ENCODE measurements around the gene IL11RA. TPM values are rescaled to one million over a fixed set of nuclear protein-coding genes. Genes with fewer than 3 reads are reported as not detected.

IL11RA gene
- total and polyA plus RNA-seq, 2 donors = 39.5 to 43.9 TPM

DNA sequence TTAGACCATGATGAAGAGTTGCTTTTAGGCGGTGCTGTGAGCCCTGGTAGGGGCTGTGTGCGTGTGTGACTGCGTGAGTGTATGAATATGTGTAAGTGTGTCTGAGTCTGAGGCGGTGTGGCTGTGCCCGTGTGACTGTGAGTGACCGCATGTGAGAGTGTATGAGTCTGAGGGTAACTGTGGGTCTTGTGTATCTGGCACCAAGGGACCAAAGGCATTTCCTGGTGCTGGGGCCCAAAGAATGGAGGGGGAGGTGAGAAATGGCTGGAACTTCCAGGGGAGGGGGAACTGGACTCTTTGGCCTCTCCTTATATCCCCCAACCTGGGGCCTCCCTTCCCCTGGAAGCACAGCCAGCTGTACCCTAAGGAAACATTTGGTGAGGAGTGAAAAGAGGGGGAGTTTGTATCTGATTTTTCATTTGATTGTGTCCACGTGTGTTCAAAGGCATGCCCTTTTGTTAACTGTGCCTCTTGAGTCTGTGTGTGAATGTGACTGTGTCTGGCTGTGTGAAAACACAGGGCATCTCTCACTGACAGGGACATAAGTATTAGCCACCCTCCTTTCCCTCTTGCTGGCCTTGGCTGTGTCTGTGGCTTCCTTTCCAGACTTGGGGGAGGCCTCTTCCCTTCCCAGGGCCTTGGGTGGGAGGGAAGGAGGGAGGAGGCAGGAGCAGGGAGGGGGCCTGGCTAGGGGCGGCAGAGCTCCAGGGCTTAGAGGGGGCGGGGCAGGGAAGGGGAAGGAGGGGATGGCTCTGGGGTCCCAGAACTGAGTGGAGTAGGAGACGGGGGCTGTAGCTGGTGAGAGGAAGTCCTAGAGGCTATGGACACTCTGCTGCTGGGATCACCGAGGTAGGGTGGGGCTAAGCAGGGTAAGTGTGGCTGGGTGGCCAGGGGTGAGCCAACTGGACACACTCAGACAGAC lies 1.4 kb downstream of the IL11RA start:
- Histone ChIP-seq H3K27ac (ENCODE audit: low read depth) (peak overlapping the region; percentile 41), H3K36me3 (ENCODE audit: insufficient read depth) (no peaks in the 10 kb centered on the region), H3K4me1 (ENCODE audit: insufficient read depth) (no peaks in the 10 kb centered on the region), H3K4me3 (ENCODE audit: low read depth, low read length) (no peak overlapping the region)
- 29% methylated on average over 11 of the region's 11 CpGs for WGBS
- peak; percentile 74 for DNase-seq (ENCODE audit: extremely low spot score)

DNA sequence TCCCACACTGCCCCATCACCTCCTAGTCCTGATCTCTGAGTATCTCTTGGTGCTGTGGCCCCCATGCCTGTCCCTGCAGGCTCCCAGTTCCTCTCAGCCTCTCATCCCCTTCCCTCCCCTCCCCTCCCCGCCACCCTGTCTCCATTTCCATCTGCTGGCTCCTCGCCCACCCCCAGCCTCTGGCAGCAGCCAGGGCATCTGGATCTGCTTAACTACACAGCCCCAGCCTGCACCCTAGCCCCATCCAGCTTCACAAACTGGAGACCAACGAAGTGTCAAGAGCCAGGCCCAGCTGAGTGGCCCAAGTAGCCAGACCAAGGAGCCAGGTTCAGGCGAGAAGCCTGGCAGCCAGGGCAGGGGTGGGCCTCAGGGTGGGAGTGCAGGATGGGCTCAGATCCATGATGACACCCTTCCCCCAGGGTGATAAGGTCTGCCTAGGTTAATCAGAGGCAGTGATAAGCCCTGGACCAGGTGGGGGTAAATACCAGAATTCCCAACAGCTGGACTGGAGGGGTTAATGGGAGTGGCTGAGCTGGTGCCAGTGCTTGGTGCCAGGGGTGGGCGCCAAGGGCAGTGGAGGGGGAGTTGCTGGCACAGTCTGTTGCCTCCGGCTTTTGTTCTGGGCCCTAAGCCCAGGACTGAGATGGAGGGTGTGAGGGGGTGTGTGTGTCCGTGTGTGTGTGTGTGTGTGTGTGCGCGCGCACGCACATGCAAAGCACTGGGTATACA lies 2.5 kb downstream of the IL11RA start:
- H3K36me3 ChIP-seq (ENCODE audit: insufficient read depth) = no peaks in the 10 kb centered on the region
- WGBS = 13% methylated on average over 11 of the region's 11 CpGs
- no peak for DNase-seq (ENCODE audit: extremely low spot score)
- no peak overlapping the region for H3K27ac ChIP-seq (ENCODE audit: low read depth)
- no peaks in the 10 kb centered on the region for H3K4me1 ChIP-seq (ENCODE audit: insufficient read depth)
- H3K4me3 ChIP-seq (ENCODE audit: low read depth, low read length) = no peak overlapping the region

DNA sequence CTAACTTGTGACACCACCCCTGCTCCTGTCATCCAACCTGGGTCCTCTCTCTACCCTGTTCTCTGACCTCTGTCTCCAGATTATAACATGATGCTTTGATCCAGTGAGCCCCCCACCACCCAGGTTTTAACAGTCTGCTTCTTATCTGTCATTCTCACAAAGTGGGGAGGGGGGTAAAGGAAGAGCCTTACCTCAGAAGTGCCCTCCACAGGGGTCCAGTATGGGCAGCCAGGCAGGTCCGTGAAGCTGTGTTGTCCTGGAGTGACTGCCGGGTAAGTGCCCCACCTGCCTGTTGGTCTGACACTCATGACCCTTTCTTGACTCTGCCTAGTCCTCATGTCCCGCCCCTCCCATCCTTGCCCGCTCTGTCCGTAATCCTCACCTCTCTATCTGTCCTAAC lies 3.4 kb downstream of the IL11RA start:
- 73% methylated on average over 5 of the region's 5 CpGs for WGBS
- H3K4me1 ChIP-seq (ENCODE audit: insufficient read depth) = no peaks in the 10 kb centered on the region

DNA sequence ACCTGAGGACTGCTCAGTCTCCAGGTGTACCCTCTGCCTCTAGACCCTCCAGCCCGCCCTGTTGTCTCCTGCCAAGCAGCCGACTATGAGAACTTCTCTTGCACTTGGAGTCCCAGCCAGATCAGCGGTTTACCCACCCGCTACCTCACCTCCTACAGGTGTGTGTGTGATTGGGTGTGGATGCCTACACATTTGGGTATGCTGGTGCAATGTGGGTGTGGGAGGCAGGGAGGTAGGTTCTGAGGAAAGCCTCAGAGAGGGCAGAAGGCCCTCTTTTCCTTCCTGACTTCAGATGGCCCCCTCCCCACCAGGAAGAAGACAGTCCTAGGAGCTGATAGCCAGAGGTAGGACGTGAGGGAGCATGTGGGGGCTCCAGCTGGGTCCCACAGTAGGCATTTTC lies 5.0 kb downstream of the IL11RA start:
- H3K4me3 ChIP-seq (ENCODE audit: low read depth, low read length) = no peak overlapping the region
- no peak overlapping the region for H3K27ac ChIP-seq (ENCODE audit: low read depth)
- no peaks in the 10 kb centered on the region for H3K36me3 ChIP-seq (ENCODE audit: insufficient read depth)
- 92% methylated on average over 5 of the region's 5 CpGs for WGBS
- DNase-seq (ENCODE audit: extremely low spot score) = no peak
- no peaks in the 10 kb centered on the region for H3K4me1 ChIP-seq (ENCODE audit: insufficient read depth)

More for the DNA sequence above, 3.4 kb downstream of the IL11RA start:
- no peak overlapping the region for H3K27ac ChIP-seq (ENCODE audit: low read depth)
- no peak for DNase-seq (ENCODE audit: extremely low spot score)
- no peak overlapping the region for H3K4me3 ChIP-seq (ENCODE audit: low read depth, low read length)
- no peaks in the 10 kb centered on the region for H3K36me3 ChIP-seq (ENCODE audit: insufficient read depth)

DNA sequence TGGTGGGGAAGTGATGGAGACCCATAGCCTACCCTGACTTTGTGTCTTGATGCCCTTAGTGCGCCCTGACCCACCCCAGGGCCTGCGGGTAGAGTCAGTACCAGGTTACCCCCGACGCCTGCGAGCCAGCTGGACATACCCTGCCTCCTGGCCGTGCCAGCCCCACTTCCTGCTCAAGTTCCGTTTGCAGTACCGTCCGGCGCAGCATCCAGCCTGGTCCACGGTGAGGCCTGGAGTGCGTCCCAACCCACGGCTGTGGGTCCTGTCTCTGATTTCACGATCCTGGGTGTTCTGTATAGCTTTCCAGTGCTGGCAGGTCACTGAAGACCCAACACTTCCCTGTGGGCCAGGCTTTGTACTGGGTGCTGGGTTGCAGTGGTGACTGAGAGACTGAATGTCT lies 6.5 kb downstream of the IL11RA start:
- H3K4me3 ChIP-seq (ENCODE audit: low read depth, low read length) = no peak overlapping the region
- WGBS = 88% methylated on average over 14 of the region's 14 CpGs
- H3K36me3 ChIP-seq (ENCODE audit: insufficient read depth) = no peaks in the 10 kb centered on the region
- no peak overlapping the region for H3K27ac ChIP-seq (ENCODE audit: low read depth)
- no peak for DNase-seq (ENCODE audit: extremely low spot score)
- no peaks in the 10 kb centered on the region for H3K4me1 ChIP-seq (ENCODE audit: insufficient read depth)

DNA sequence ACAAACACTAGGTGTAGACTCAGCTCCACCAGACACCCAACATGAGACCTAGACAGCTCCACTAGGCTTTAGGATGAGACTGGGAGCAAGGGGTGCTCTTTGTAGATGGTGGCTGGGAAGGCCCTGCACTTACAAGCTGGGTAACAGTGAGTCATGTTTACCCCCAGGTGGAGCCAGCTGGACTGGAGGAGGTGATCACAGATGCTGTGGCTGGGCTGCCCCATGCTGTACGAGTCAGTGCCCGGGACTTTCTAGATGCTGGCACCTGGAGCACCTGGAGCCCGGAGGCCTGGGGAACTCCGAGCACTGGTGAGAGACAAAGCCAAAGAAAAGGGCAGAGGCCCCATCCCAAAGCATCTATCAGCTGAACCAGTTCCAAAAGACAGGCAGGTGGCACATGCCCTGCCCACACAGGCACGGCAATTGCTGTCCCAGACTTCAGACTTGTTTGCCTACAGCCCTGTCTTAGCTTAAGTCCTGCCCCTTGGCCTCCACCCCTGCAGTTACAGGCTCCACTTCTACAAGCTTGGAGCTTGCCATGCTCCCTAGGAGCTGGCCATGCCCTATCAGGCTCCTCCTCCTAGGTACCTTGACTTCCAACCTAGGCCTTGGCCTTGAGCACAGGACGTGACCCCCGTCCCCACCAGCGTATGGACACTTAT lies 7.7 kb downstream of the IL11RA start:
- no peaks in the 10 kb centered on the region for H3K36me3 ChIP-seq (ENCODE audit: insufficient read depth)
- DNase-seq (ENCODE audit: extremely low spot score) = no peak
- no peaks in the 10 kb centered on the region for H3K4me1 ChIP-seq (ENCODE audit: insufficient read depth)
- H3K4me3 ChIP-seq (ENCODE audit: low read depth, low read length) = no peak overlapping the region
- H3K27ac ChIP-seq (ENCODE audit: low read depth) = no peak overlapping the region
- WGBS = 90% methylated on average over 8 of the region's 8 CpGs

DNA sequence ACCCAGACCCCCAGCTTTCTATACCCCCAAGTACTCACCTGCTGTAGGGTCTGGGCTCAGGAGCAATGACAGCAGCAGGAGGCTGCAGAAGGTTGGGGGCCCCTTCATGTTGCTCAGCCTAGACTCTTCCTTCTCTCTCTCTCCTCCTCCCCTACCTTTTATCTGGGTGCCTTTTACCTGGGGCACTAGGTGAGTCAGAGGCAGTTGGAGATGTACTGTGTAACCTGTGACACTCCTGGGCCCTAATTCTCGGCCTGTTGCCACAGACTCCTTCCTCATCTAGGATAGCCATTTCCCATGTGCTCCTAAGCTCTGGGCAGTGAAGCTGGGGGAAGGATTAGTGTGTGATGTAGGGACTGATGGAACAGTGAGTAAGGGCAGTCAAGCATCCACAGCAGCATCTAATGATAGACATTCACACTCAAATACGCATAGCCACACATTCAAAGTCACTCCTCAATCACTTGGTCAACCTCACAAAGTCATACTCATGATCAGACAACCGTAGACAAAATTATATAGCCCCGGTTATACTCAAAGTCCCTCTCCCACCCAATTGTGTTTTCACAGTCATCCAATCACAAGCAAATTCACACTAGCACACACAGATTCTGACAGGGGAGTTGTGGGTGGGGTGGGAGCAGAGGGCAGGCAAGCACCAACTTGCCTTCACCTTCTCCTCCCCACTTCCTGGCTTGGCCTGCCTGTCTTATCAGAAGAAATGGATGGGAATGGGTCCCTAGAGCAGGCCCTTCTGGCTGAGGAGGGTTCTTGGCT lies 10.7 kb downstream of the IL11RA start, which contains the start of gene CCL27:
Gene CCL27 (minus strand): TSS at position 132 of the 777 bp plus-strand sequence. CDS start 24 bp downstream, at position 108.
- 84% methylated on average over 4 of the region's 4 CpGs for WGBS
- no peaks in the 10 kb centered on the region for H3K4me1 ChIP-seq (ENCODE audit: insufficient read depth)
- no peaks in the 10 kb centered on the region for H3K36me3 ChIP-seq (ENCODE audit: insufficient read depth)
- no peak within 1 kb of the TSS for H3K27ac ChIP-seq (ENCODE audit: low read depth)
- no peak for DNase-seq (ENCODE audit: extremely low spot score)
- no peak within 1 kb of the TSS for H3K4me3 ChIP-seq (ENCODE audit: low read depth, low read length)

DNA sequence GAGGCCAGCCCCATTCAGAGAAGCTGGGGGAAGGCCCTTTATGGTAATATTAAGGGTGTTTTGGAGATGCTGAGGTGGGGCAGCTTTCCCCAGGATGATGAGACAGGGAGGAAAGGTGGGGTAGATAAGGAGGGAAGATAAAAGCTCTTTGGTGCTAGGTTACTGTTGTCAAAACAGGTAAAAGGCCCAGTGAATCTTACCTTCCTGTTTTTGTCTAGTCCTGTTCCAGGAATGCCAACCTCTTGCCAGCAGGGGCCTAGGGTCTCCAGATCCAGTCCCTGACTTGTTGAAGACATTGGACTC lies 11.3 kb downstream of the IL11RA start:
- H3K36me3 ChIP-seq (ENCODE audit: insufficient read depth) = no peaks in the 10 kb centered on the region
- no peak overlapping the region for H3K4me3 ChIP-seq (ENCODE audit: low read depth, low read length)
- no peak for DNase-seq (ENCODE audit: extremely low spot score)
- no peak overlapping the region for H3K27ac ChIP-seq (ENCODE audit: low read depth)
- H3K4me1 ChIP-seq (ENCODE audit: insufficient read depth) = no peaks in the 10 kb centered on the region

DNA sequence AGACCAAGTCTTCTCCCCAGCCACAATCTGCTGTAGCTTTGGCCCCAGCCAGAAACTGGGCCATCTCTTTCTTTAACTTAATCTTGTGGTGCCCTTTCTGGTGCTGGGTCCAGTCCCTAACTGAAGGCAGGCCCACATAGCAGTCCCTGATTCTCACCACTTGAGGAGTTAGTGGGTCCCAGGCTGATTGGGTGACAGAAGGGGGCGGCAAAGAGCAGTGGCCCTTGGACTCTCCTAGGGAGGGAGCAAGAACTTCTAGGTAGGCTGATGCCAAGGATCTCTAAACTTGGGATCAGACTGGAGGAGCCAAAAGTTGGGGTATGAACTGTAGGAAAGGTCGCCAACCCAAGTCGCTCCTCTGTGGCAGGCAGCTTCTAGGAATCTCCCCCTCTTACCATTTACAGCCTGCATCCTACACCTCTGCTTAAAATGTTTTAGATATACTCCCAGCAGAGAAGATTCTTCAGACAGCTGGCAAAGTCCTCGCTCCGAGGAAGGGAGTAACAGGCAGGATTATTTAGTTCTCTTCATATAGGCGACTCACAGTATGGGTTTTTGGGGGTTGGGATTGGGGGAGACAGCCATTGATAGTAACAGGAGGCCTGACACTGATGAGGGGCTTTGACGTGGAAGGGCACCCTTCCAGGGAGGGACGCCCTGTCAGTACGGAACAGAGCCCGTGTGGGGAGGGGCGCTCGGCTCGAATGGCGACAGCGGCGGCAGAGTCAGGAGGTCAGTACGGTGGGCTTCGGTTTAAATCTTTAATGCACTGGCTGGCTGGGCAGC lies 12.5 kb downstream of the IL11RA start:
- Histone ChIP-seq H3K4me1 (ENCODE audit: insufficient read depth) (no peaks in the 10 kb centered on the region), H3K27ac (ENCODE audit: low read depth) (peak overlapping the region; percentile 65), H3K36me3 (ENCODE audit: insufficient read depth) (no peaks in the 10 kb centered on the region), H3K4me3 (ENCODE audit: low read depth, low read length) (peak overlapping the region; percentile 38)
- WGBS = 13% methylated on average over 18 of the region's 18 CpGs
- DNase-seq (ENCODE audit: extremely low spot score) = no peak

DNA sequence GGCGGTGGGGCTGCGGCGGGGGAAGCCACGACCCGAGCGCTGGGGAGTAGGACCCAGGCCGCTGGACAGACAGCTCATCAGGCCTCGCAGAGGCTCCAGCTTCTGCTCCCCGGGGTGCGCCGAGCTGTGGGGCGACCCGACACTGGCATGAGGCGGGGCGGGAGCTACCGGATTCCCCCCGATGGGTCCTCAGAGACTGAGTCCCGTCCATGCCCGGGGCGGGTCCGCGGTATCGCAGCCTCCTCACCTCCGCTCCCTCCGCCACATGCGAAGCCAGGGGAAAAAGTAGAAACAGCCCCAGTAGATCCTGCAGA lies 13.0 kb downstream of the IL11RA start:
- peak overlapping the region; percentile 38 for H3K4me3 ChIP-seq (ENCODE audit: low read depth, low read length)
- DNase-seq (ENCODE audit: extremely low spot score) = no peak
- peak overlapping the region; percentile 65 for H3K27ac ChIP-seq (ENCODE audit: low read depth)
- H3K4me1 ChIP-seq (ENCODE audit: insufficient read depth) = no peaks in the 10 kb centered on the region
- WGBS = 2% methylated on average over 26 of the region's 26 CpGs
- H3K36me3 ChIP-seq (ENCODE audit: insufficient read depth) = no peaks in the 10 kb centered on the region

DNA sequence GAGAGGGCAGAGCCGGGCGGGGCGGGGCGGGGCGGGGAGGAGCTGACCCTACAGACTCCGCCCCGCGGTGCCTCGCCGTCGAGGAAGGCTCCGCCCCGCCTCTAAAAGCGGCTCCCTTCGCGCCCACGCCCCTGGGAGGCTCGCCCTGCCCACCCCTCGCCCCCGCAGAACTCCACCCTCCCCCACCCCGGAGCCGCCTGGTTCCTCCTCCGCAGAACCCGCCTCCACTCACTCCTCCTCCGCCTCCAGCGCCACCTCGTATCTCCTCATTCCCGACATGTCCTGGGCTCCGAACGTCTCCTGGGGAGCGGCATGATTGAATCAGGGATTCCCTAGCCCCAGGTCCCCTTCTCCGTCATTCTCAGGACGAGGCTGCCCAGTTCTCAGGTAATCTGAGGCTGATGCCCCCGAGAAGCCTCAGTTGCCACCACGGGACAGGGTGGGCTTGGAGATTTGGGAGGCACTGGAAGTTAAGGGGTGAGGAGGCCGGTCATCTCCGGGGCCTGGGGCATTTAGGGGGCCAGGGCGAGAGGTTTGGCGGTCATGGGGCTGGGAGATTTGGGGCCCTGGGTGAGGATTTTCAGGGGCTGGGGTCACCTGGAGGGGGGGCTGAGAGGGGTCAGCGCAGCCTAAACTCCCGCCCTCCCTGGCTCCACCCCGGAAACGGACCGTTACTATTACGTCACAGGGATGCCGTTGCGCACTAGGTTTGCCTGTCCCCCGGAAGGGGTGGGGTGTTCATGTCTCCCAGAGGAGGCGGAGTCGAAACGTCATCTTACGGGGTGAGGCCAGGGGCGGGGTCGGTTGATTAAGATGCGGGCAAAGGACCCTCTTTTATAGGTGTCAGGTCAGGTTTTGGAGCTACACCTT lies 13.6 kb downstream of the IL11RA start:
- Histone ChIP-seq H3K36me3 (ENCODE audit: insufficient read depth) (no peaks in the 10 kb centered on the region), H3K4me3 (ENCODE audit: low read depth, low read length) (peak overlapping the region; percentile 38), H3K4me1 (ENCODE audit: insufficient read depth) (no peaks in the 10 kb centered on the region), H3K27ac (ENCODE audit: low read depth) (peak overlapping the region; percentile 87)
- WGBS = 1% methylated on average over 55 of the region's 55 CpGs
- peak; percentile 95 for DNase-seq (ENCODE audit: extremely low spot score)

All from urinary bladder (tissue), 4 donors.